Tibial artery (tissue), 4 donors: Measurements from ENCODE around the gene FCN3.
"Not testable (repeated sequence)": the region's sequence is repeated elsewhere in the genome, so short reads cannot be mapped to it uniquely, and the experiment has no call there.

Experiments used
- DNase-seq, 2 donors: peaks; one replicate each; pipeline ENCODE4 v3.0.0-alpha.2; 2019
- H3K27ac ChIP-seq, 2 donors: fragments of 200-600 bp; sonication (generic) in 1 of 2; 1 replicate in 1 of 2; 2 replicates in 1 of 2; pipeline ENCODE4 v1.5.1; 2018 to 2019; ENCODE audit warnings: mild to moderate bottlenecking in 1 of 2
- H3K27me3 ChIP-seq, 2 donors: fragments of 200-600 bp; sonication (generic) in 1 of 2; one replicate each; pipeline versions ENCODE4 v1.5.1 to v1.6.0; 2016 to 2019
- H3K36me3 ChIP-seq, 3 donors: fragments of 200-600 bp; sonication (generic) in 2 of 3; one replicate each; pipeline ENCODE4 v1.5.1; 2016 to 2019; ENCODE audit warnings: mild to moderate bottlenecking in 2 of 3
- H3K4me1 ChIP-seq, 4 donors: fragments of 200-600 bp; sonication (generic) in 2 of 4; 1 replicate in 3 of 4; 2 replicates in 1 of 4; pipeline ENCODE4 v1.5.1; 2016 to 2019
- H3K4me3 ChIP-seq, 2 donors: fragments of 200-600 bp; sonication (generic) in 1 of 2; 1 replicate in 1 of 2; 2 replicates in 1 of 2; pipeline ENCODE4 v1.5.1; 2018 to 2019; ENCODE audit warnings: mild to moderate bottlenecking in 2 of 2
- H3K9me3 ChIP-seq, 3 donors: fragments of 200-600 bp; sonication (generic) in 1 of 3; one replicate each; pipeline ENCODE4 v1.5.1; 2016 to 2019
- intact Hi-C: fragments of 100-400 bp; cut with DNase I; formaldehyde crosslinking; loops from one replicate; pipeline ENCODE4 v1.15.0; 2023; ENCODE audit warnings: low total_unique reads
- TF ChIP-seq, protein P1 (sequence below), 2 experiments: fragments of 200-600 bp in 1 of 2; fragments of 450-650 bp in 1 of 2; IDR thresholded peaks; one replicate each; pipeline ENCODE4 v1.5.1; 2017 to 2019; ENCODE audit warnings: antibody characterized with exemption in 2 of 2, mild to moderate bottlenecking in 1 of 2, moderate library complexity in 1 of 2

Gene FCN3

DNA sequence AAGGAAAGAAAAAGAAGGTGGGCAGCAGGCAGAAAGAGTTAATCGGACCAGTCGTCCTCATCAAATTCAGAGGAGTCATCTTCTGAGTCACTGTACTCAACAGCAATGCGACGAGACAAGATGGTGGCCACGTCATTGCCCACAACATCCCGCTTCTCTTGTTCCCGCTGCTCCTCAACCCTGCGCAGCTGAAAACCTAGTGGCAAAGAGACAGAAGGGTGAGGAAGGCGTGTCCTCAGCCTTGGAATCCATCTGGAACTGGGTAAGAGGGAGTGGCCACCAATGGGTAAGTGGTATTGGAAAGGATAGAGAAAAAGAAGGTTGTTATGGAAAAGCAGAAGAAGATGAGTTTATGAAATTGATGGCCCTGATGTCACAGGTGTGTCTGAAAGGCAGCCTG, 33.5 kb upstream of the FCN3 start:
- TF ChIP-seq, protein P1, sequence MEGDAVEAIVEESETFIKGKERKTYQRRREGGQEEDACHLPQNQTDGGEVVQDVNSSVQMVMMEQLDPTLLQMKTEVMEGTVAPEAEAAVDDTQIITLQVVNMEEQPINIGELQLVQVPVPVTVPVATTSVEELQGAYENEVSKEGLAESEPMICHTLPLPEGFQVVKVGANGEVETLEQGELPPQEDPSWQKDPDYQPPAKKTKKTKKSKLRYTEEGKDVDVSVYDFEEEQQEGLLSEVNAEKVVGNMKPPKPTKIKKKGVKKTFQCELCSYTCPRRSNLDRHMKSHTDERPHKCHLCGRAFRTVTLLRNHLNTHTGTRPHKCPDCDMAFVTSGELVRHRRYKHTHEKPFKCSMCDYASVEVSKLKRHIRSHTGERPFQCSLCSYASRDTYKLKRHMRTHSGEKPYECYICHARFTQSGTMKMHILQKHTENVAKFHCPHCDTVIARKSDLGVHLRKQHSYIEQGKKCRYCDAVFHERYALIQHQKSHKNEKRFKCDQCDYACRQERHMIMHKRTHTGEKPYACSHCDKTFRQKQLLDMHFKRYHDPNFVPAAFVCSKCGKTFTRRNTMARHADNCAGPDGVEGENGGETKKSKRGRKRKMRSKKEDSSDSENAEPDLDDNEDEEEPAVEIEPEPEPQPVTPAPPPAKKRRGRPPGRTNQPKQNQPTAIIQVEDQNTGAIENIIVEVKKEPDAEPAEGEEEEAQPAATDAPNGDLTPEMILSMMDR (IDR thresholded peaks at IDR 0.05): no peak
- no peak overlapping the region for H3K4me3 ChIP-seq
- no peaks in the 10 kb centered on the region for H3K9me3 ChIP-seq
- H3K27me3 ChIP-seq: no peaks in the 10 kb centered on the region
- H3K27ac ChIP-seq: no peak overlapping the region
- DNase-seq: no peak
- intact Hi-C loops: no loop called here
- H3K36me3 ChIP-seq: peaks cover 63 to 73% (median 70%) of the 10 kb centered on the region in 3 donors
- peaks cover 0 to 40% (median 27%) of the 10 kb centered on the region in 4 donors for H3K4me1 ChIP-seq

DNA sequence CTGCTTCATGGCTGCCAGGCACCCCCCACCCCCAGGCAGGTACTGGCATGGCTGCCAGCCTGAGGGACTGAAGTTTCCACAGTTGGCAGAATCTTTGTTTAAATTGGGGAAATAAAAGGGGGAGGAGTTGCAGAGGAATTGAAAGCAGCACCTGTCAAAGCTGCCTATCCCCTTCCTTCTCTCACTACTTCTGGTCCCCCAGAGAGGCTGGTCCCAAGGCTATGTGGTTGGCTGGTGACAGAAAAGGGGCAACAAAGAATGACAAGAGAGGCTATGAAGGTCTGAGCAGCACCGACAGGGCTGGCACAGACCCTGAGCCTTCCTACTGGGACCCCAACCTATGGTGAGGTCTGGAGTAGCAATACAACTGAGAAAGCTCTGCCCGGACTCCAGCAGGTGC, 32.2 kb upstream of the FCN3 start:
- DNase-seq, H3K4me3 ChIP-seq, H3K27me3 ChIP-seq, H3K9me3 ChIP-seq, intact Hi-C loops: not testable (repeated sequence)
- Histone ChIP-seq H3K4me1 (peaks cover 0 to 51% (median 40%) of the 10 kb centered on the region in 4 donors), H3K27ac (peak overlapping the region; percentile 76 to 78), H3K36me3 (peaks cover 49 to 59% (median 56%) of the 10 kb centered on the region in 3 donors)

DNA sequence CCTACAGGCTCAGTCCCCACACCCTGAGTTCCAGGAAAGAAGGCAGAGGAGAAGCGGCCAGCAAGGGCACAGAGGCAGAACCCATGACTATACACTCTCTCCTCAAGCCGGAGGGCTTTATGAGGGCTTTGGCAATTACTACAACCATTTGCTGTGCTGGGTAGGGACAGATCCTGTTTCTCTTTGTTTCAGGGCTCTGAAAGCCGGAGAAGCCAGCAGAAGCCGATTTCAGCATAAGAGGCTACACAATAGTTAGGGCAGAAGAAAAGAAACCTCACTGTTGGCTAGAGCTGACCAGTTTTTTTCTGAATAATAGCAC, 31.7 kb upstream of the FCN3 start:
- H3K4me1 ChIP-seq: peaks cover 0 to 56% (median 42%) of the 10 kb centered on the region in 4 donors
- peak overlapping the region; percentile 76 to 78 for H3K27ac ChIP-seq
- H3K36me3 ChIP-seq: peaks cover 44 to 55% (median 52%) of the 10 kb centered on the region in 3 donors
- intact Hi-C loops: no loop called here
- no peak for DNase-seq
- H3K9me3 ChIP-seq: no peaks in the 10 kb centered on the region
- no peaks in the 10 kb centered on the region for H3K27me3 ChIP-seq
- TF ChIP-seq, protein P1 (IDR thresholded peaks at IDR 0.05): no peak
- no peak overlapping the region for H3K4me3 ChIP-seq

DNA sequence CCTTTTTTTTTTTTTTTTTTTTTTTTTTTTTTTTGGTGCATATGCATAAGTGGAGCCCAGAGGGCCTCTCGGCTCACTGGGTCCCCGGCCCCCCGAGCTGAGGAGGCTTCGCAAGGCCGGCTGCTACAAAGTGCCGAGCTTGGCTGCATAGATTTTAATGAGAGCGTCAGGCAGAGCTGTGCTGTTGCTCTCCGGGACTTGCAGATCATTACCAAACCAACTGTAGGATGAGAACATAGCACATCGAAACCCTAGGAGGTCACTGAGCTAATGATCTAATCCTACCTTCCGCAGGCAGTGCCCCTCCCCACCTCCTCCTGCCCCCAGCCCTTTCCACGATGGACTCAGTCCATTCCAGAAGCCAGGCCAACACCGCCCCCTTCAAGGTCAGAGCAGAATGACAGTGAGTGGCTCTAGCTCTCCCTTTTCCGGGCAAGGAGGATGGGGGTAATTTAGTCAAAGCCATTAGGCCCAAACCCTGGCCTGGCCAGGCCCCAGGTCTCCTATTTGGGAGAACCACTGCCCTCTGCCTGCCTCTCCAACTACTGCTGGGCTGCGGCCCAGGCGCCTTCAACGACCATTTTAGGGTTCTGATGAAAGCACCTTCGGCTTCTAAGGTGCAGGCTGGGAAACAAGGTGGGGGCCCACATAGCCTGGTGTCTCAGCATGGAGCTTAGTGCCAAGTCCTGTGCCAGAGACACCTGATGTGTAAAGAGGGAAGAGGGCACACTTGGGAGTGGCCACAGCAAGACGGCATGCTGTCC, 31.2 kb upstream of the FCN3 start:
- TF ChIP-seq, protein P1 (IDR thresholded peaks at IDR 0.05): peak in 1 of 2 experiments; percentile 14
- peak overlapping the region; percentile 76 to 78 for H3K27ac ChIP-seq
- H3K4me3 ChIP-seq, H3K9me3 ChIP-seq, intact Hi-C loops, H3K27me3 ChIP-seq, DNase-seq: not testable (repeated sequence)
- H3K4me1 ChIP-seq: peaks cover 0 to 61% (median 42%) of the 10 kb centered on the region in 4 donors
- H3K36me3 ChIP-seq: peaks cover 39 to 49% (median 46%) of the 10 kb centered on the region in 3 donors

DNA sequence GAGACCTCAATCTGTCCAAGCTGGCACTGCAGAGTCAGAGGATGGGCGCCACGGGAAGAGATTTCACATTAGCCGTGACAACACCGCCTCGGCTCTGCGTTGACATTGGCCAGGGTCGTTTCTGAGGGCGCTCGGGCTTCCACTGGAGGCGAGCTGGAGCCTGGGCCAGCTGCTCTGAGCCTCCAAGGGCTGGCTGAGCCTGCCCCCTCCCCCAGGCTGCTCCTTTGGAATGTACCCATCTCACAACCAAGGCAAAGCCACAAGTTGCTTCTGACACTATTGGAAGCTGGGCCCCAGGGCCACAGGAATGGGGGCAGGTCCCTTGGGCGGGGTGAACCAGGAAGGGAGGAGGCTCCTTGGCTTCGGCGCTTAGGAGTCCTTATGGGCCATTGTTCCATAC, 30.4 kb upstream of the FCN3 start:
- TF ChIP-seq, protein P1 (IDR thresholded peaks at IDR 0.05): no peak
- intact Hi-C loops: no loop called here
- DNase-seq: peak in 1 of 2 donors; percentile 83
- H3K4me3 ChIP-seq: no peak overlapping the region
- H3K36me3 ChIP-seq: peaks cover 32 to 42% (median 39%) of the 10 kb centered on the region in 3 donors
- H3K27ac ChIP-seq: peak overlapping the region; percentile 76 to 78
- no peaks in the 10 kb centered on the region for H3K9me3 ChIP-seq
- no peaks in the 10 kb centered on the region for H3K27me3 ChIP-seq
- peaks cover 0 to 68% (median 42%) of the 10 kb centered on the region in 4 donors for H3K4me1 ChIP-seq

DNA sequence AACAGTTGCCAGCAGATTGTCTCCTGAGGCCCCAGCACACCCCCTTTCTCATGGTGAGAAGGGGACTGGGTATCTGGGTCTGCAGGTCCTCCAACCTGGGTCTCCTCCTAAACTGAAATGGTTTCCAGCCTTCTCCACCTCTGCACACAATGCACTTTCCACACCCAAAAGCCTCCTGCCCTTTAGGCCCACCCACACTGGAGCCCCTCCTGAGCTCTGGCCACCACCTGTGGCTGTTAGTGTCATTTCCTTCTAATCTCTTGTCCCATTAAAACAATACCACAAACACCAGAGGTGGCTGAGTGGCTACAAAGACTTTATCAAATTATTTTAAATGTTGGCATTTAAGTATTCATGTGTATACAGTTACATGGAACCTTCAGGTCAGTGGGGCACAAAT, 29.3 kb upstream of the FCN3 start:
- H3K4me3 ChIP-seq: no peak overlapping the region

More for the DNA sequence above, 29.3 kb upstream of the FCN3 start:
- no peak for DNase-seq
- H3K36me3 ChIP-seq: peaks cover 24 to 32% (median 30%) of the 10 kb centered on the region in 3 donors
- H3K9me3 ChIP-seq: no peaks in the 10 kb centered on the region
- TF ChIP-seq, protein P1 (IDR thresholded peaks at IDR 0.05): no peak
- H3K27ac ChIP-seq: peak overlapping the region; percentile 76 to 78
- H3K4me1 ChIP-seq: peaks cover 0 to 75% (median 42%) of the 10 kb centered on the region in 4 donors
- intact Hi-C loops: loop anchor here (2.0 kb wide), 1 partner anchor 201 kb away; the partner anchor contains the start of gene AHDC1
- H3K27me3 ChIP-seq: no peaks in the 10 kb centered on the region
